ENCODE measurements around the gene SDHD.

The SDHD gene

GRCh38 chr11:112106070-112106469 is 19.4 kb downstream of the SDHD start:
- DNase-seq: no peak

GRCh38 chr11:112113539-112114457 is 27.1 kb downstream of the SDHD start:
- no peak for DNase-seq

DNA sequence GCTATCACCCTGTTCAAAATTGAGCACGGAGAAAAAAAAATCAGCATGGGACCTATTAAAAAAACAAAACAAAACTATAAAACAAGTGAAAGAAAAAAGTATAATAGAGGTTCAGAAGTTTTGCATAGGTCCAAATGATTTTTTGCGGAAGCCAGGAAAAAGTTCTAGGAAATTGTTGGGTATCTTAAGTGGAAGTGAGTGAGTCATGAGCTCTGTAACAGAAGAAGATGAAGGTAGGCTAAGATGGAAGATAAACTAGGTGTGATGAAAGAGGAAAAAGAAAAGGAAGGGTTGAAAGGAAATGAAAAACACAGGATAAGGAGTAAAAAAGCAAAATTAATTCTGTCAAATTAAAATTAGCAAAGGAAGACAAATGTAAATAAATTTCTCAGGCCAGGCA is 27.8 kb downstream of the SDHD start:
- DNase-seq: no peak

- DNase-seq: no peak
Measured at GRCh38 chr11:112115386-112115785, 28.7 kb downstream of the SDHD start.

DNA sequence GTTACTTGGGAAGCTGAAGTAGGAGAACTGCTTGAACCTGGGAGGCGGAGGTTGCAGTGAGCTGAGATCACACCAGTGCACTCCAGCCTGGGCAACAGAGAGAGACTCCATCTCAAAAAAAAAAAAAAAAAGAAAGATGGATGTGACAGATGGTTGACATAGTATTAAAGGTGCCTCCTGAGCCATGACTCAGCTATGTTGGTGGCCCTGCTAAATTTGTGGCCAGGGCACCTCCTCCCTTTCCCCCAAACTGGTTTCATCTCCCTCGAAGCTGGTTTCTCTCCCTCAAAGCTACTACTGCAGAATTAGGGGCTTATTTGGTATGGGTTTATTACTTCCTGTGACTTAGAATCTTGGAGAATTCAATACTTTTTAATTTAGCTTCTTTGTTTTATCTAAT is 31.5 kb downstream of the SDHD start:
- no peak for DNase-seq

DNA sequence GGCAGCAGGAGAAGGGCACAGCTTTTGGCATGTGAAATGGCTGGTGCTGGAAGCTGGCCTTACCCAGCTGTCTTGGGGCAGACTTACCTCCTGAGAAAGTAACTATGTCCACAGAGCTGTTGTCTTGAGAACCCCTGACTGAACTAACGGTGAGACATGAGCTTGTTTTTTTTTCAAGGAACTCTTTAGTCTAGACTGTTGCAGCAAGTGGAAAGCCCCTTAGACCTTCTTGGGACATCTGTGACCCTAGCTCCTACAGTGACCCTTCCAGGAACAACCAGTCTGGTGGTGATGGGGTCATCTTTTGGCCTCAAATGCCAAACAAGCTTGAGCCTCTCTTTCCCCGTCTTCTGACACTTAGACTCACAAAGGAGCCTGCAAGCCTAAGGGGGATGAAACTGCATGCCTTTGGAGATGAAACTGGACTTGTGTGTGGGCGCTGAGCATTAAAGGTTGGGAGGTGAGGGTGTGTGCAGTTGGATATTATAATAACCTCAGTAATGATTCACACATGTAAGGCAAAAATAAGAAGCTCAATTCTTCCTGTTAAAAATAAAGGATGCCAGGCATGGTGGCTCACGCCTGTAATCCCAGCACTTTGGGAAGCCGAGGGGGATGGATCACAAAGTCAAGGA is 35.4 kb downstream of the SDHD start:
- DNase-seq: no peak

DNA sequence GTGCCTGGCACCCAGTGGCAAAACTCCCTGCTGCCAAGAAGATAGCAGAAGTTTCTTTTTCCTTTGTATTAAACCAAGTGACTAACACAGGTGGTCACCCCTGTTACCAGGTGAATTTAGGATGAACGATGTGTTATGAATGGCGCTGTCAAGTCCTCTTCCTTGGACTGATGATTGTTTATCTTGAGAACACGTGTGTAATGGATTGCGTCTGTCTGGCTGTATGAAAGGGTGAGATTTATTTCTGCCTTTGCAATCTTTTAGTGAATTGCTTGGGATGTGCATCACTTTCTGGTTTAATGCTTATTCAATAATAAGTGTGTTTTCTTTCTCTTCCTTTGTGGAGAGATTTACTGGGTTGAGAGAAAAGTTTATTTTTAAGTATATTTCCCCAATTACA is 36.5 kb downstream of the SDHD start:
- no peak for DNase-seq

DNA sequence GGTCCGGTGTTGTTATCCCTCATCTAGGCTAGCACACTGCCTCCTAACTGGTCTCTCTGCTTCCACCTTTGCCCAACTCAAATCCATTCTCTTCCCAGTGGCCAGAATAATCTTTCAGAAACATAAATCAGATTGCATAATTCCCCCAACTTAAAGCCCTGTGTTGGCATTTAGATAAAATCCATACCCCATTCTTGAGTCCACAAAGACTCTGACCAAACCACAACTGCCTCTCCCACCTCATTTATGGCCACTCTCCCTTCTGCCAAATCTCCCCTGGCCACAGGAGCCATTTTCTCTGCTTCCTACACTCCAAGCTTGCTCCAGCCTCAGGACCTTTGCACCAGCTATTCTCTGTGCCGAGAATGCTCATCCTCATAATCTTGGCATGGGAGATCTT is 40.4 kb downstream of the SDHD start:
- DNase-seq: no peak

DNA sequence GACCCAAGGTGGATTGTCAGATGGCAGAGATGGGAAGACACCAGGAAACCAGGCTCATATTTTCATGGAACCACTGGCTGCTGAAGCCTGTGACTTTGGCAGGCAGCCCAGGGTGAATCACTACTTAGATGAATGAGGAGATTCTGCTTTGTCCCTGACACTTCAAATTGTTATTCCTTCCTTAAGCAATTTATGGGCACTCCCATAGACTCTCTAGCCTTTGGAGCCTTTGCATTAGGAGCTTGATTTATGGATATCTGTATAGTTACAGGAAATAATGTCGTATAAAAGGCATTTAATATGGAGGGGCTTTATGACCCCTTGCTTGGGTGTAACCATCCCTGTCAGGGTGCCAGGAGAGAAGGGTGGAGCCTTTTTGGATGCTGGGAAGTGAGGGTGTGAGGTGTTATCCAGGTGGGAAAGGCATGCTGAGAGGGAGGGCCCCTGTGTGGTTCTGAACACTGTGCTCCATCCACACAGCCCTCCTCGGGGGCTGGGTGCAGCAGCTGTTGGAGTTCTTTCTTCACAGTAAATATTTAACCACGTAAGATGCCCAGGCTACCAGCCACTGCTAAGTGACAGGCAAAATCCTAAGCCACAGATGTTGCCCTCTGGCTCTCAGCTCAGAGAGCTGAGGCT is 41.9 kb downstream of the SDHD start:
- no peak for DNase-seq

DNA sequence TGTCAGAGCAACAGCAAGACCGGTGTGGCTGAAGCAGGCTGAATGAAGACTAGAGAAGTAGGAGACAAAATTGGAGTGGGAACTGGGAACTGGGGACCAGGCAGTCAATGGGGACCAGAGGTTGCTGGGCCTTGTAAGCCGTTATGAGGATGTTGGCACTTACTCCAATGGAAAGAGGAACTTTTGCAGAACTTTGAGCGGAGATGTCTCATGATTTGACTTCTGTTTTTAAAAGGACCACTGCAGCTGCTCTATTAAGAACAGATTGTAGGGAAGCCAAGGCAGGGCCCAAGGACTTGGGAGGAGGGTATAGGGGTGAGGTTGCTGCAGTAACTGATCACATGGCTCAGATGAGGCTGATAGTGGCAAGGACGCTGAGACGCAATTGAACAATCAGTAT is 43.0 kb downstream of the SDHD start:
- DNase-seq: no peak

GRCh38 chr11:112132737-112133136 is 46.1 kb downstream of the SDHD start:
- no peak for DNase-seq

GRCh38 chr11:112134473-112134872 is 47.8 kb downstream of the SDHD start:
- DNase-seq: no peak

GRCh38 chr11:112143597-112143996 is 56.9 kb downstream of the SDHD start:
- DNase-seq: no peak
